ENCODE results near the gene STC2. TPM values are rescaled to one million over a fixed set of nuclear protein-coding genes. Genes with fewer than 3 reads are reported as not detected.
"Not testable (repeated sequence)": the region's sequence is repeated elsewhere in the genome, so short reads cannot be mapped to it uniquely, and the experiment has no call there.

STC2 gene, protein sequence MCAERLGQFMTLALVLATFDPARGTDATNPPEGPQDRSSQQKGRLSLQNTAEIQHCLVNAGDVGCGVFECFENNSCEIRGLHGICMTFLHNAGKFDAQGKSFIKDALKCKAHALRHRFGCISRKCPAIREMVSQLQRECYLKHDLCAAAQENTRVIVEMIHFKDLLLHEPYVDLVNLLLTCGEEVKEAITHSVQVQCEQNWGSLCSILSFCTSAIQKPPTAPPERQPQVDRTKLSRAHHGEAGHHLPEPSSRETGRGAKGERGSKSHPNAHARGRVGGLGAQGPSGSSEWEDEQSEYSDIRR
- total RNA-seq (2014; rRNA removed; shearing (Covaris generic)), result 96.3 and 128 TPM in 2 replicates
- 82.1 and 123 TPM in 2 replicates for polyA plus RNA-seq (2014; cell fraction: nucleus; rRNA removed)

DNA sequence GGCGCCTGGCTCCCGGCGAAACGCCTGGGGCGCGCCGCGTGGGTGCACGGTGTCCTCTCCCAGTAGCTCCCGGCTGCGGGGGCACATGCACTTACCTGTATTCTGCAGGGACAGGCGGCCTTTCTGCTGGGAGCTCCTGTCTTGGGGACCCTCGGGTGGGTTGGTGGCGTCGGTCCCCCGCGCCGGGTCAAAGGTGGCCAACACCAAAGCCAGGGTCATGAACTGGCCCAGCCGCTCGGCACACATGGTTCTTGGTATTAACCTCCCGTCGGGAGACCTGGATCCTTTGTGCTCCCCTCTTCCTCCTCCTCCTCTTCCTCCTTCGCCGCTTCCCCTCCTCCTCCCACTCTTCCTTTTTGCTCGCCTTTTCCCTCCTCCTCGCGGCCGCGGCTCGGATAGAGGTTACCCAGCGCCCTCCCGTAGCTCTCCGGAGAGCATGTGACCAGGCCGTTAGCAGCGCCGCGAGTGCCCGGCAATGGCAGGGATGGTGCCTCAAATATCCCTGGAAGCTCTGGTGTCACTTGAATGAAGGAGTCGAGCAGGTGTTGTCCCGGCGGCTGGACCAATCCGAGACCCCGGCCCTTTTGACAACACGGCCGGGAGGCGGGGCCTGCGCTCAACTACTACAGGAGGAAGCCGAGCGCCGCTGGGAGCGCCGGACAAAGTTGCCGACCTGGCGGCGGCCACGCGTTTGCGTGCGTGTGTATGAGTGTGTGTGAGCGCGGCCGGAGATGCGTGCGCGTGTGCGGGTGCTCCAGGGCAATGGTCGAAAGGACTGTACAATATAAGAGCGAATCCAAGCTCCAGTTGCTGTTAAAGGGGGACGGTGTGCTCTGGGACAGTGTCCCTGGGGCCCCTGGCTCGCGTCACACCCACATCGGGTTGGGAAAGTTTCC, at the start of gene STC2:
Gene STC2, minus strand, starts transcription at position 467 of the 896 bp plus-strand sequence. Its CDS starts 221 bp downstream, at position 246.
- peak; percentile 97 for DNase-seq (ENCODE audit: extremely low read depth, low read depth)

DNA sequence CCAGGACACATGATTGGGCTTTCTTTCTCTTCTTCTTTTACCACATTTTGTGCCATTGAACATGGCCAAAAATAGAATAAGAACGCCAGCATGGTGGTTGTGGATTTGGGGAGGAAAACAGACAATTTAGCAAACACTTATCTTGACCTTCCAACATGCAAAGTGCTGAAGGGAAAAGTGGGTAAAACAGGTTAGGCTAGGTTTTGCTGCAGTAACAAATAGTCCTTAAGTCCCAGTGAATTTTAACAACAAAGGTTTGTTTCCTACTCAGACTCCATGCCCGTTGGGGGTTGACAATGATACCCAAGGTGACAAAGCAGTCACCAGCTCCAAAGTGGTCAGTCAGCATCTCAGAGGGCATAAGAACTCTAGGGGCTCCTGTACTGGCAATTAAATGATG, 43.2 kb upstream of the STC2 start:
- no peak for DNase-seq (ENCODE audit: extremely low read depth, low read depth)

- DNase-seq (ENCODE audit: extremely low read depth, low read depth), result not testable (repeated sequence)
These were observed 35.2 kb upstream of the STC2 start for GRCh38 chr5:173363406-173363805.

DNA sequence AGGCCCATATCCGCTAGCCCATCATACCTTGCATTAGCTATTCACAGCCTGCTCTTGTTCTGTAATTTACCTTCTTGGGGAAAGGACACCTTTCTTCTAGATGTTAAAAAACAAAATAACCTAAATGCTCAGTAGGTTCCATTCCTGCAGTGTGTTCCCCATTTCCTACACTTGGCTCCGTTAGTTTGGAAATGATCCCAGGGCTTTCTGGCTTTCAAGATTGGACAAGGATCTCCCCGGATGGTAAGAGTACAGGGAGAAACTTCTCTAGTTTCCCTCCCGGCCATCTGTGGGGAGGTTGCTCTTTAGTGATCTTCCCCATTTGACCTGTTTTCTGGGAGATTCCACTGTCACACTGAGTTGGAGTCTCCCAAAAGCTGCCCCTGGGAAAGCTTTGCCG, 27.3 kb upstream of the STC2 start:
- no peak for DNase-seq (ENCODE audit: extremely low read depth, low read depth)

GRCh38 chr5:173354645-173355044, 26.4 kb upstream of the STC2 start:
- no peak for DNase-seq (ENCODE audit: extremely low read depth, low read depth)

DNA sequence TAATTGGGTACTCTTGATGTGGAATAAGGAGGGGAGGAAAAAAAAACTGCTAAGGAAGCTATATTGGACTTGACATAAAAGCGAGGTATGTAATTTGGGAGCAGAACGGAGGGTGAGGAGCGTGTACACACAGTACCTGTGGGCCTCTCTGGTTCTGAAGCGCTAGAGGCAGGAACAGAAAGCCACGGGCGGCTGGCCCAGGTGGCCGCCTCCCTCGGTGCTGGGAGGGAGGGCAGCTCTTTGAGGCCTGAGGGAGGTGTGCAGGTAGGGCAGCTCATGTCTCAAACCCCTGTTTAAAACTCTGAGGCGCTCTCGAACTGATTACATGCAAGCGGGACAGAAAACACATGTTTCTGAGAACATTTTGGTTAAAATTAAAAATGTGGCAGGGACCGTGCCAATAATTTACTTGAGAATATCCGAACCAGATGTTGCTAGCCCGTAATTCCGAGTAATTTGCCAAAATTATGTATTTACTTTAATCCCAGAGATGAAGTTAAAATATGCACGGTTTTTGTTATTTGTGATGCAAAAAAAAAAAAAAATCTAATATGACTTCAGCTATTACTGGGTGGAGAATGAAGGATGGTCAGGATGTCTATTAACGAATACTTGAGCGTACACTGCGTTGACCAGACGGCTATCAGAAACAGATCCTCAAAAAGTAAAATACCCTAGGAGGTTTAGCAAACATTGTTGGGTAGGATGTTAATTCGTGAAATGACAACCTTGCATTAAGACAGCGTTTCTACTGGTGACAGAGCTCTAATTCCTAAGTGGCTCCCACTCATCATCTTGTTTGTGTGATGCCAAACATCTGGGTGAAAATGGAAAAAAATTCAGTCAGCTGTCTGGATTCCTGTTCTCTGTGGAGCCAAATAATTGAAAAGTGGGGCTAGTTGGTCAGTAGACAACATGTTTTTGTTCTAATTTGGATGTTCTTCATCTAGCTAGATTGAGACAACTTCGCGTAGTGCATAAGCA, 24.4 kb upstream of the STC2 start:
- DNase-seq (ENCODE audit: extremely low read depth, low read depth), result no peak

- DNase-seq (ENCODE audit: extremely low read depth, low read depth), result no peak
These were observed 14.9 kb upstream of the STC2 start for GRCh38 chr5:173342813-173343755.

- no peak for DNase-seq (ENCODE audit: extremely low read depth, low read depth)
These were observed 13.8 kb upstream of the STC2 start for GRCh38 chr5:173341961-173342430.

DNA sequence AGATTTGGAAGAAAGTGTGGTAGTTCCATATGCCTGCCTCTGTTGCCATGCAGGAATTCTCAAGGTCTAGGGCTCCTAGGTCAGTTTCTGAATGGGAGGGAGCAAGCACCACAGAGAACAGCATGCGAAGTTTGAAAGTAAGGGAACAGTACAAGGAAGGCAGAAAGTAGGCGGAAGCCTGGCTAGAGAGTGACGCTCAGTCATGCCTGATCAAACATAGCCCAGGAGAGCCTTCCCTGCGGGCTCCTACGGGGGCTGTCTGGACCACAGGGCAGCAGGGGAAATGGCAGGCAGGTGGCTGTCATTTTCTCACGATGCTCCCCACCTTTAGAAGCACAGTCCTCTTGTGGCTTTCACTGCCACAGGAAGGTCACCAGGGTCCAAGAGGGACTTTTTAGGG, 12.8 kb upstream of the STC2 start:
- no peak for DNase-seq (ENCODE audit: extremely low read depth, low read depth)

GRCh38 chr5:173340451-173340850, 12.2 kb upstream of the STC2 start:
- DNase-seq (ENCODE audit: extremely low read depth, low read depth), result no peak

DNA sequence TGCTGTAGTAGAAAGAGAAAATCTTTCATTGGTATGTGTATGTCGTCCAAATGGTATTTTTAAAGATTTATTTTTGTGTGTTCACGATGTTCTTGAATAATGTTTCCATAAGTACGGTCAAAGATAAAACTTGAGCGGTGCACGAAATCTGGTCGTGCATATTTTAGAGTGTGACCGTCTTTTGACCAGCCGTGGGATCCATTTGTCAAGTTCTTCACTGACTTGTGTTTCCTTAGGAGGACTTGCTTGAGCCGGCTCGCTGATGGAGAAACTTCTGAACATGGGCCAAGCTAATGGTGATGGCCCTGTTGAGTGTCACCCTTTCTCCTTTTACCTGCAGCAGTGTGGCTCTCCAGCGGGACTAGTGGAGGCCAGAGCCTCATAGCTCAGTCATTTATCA, 11.1 kb upstream of the STC2 start:
- no peak for DNase-seq (ENCODE audit: extremely low read depth, low read depth)

- no peak for DNase-seq (ENCODE audit: extremely low read depth, low read depth)
These were observed 10.3 kb upstream of the STC2 start for GRCh38 chr5:173338380-173339015.

DNA sequence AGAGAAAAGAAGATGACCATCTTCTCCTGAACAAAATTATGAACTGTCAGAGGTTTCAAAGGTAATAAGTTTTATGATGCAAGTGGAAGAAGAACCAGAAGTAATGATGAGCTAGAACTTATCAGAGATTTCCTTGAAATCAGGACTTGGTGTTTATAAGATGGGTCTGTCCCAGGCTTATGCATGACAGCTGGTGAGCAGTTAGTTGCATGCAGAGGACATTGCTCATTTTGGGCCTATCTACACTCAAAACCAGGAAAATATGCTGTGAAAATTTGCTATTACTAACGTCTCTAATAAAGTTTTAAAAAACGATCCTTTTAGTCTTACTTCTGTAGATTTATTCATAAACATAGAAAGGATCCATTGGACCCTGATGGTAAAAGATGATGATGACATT, 6.6 kb upstream of the STC2 start:
- DNase-seq (ENCODE audit: extremely low read depth, low read depth), result no peak

DNA sequence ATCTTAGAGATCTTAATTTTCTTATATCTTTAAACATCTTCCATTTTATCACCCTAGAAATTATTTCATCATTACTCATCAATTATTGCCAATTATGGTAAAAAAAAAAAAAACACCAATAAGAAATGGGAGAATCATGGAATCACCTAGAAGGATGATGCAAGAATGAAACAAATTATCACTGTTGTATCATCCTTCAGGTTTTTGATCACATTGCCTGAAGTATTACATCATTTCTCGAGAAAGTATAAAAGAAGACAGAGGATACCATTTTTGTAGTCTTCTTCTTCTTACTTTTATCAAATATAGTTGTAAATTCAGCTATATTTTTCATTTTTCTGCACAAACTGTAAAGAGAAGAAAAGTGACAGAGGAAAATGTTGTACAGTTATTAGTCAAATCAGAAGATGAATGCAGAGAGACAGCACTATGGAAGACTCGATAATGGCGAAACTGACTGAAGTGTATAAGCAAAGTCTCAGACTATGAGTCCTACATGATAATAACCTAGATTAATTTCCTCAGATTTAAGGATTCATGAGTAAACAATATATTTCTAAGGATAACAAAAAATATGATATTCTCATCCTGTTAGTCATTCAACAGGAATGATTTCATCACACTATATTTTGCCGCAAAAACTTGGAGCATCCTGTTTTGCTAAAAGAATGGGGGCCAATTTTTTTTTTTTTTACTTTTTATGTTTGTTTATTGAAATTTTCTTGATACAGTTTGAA, 5.9 kb upstream of the STC2 start:
- no peak for DNase-seq (ENCODE audit: extremely low read depth, low read depth)

GRCh38 chr5:173331956-173332479, 3.8 kb upstream of the STC2 start:
- peak; percentile 79 for DNase-seq (ENCODE audit: extremely low read depth, low read depth)

DNA sequence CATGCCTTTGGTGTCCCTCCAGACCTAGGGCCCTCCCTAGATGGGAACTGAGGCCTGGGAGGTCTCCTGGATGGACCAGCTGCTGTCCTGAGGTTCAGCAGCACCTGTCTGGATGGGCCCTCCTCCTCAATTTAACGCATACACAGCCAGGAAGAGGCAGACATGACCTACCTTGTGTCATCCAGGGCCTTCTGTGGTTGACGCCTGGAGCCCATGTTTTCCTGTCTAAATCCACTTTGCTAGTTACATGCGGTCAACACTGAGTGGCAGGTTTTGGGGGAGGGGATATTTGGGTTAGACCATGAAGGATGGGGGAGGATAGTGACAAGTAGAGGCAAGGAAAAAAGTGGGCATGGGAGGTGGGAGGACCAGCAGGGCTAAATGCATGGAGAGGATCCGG, 3.1 kb upstream of the STC2 start:
- DNase-seq (ENCODE audit: extremely low read depth, low read depth), result no peak

- DNase-seq (ENCODE audit: extremely low read depth, low read depth), result no peak
These were observed 2.4 kb upstream of the STC2 start for GRCh38 chr5:173330338-173331206.

All from NCI-H460 (cell line).